Measurements from ENCODE around the gene TICAM1. TPM values are rescaled to one million over a fixed set of nuclear protein-coding genes. Genes with fewer than 3 reads are reported as not detected.
"Not testable (repeated sequence)": the region's sequence is repeated elsewhere in the genome, so short reads cannot be mapped to it uniquely, and the experiment has no call there.

The TICAM1 gene
- total RNA-seq, 1 experiment from 2014 or later: 6.5 TPM

- H3K4me2 ChIP-seq (ENCODE audit: low read length): no peak overlapping the region
- no peak overlapping the region for H3K4me3 ChIP-seq (ENCODE audit: low read length)
- no TSS peak for BruUV-seq (replicated peaks)
- H4K20me1 ChIP-seq (ENCODE audit: low read length): no peaks in the 10 kb centered on the region
- TF ChIP-seq EZH2 (IDR thresholded peaks at IDR 0.05; ENCODE audit: low read length, unreplicated experiment) (no peak), CTCF (conservative IDR thresholded peaks at IDR 0.05; ENCODE audit: low read depth, low read length) (no peak), EZH2phosphoT487 (IDR thresholded peaks at IDR 0.05; ENCODE audit: borderline replicate concordance, low read length) (no peak)
- H3K27ac ChIP-seq (ENCODE audit: low read length): no peak overlapping the region
- H2AFZ ChIP-seq (ENCODE audit: low read length): no peak overlapping the region
- DNase-seq (no peak), ATAC-seq (no peak)
- no peaks in the 10 kb centered on the region for H3F3A ChIP-seq (ENCODE audit: low read length, unreplicated experiment)
- no peaks in the 10 kb centered on the region for H3K36me3 ChIP-seq (ENCODE audit: low read depth, low read length)
- POLR2A ChIA-PET (ENCODE audit: unreplicated experiment): no interaction called here
- no peaks in the 10 kb centered on the region for H3K79me2 ChIP-seq (ENCODE audit: low read length)
- H3K9me3 ChIP-seq (ENCODE audit: low read length): no peaks in the 10 kb centered on the region
- no peaks in the 10 kb centered on the region for H3K9me2 ChIP-seq (replicated peaks; ENCODE audit: low read length)
- intact Hi-C loops (cut with micrococcal nuclease): no loop called here
- no peak overlapping the region for H3K9ac ChIP-seq (ENCODE audit: low read length)
- 0 out of 2 replicates have a peak, but pooled peaks cover 7% of the 10 kb centered on the region for H3K4me1 ChIP-seq (ENCODE audit: insufficient read depth, low read length)
- CTCF ChIA-PET: no interaction called here
- H3K27me3 ChIP-seq (ENCODE audit: low read length): peaks cover 7% of the 10 kb centered on the region; the same call in 1 of the 2 replicates
These were observed 50.7 kb downstream of the TICAM1 start for GRCh38 chr19:4780860-4781259.

GRCh38 chr19:4778124-4778523 lies 53.4 kb downstream of the TICAM1 start:
- H3F3A ChIP-seq (ENCODE audit: low read length, unreplicated experiment); intact Hi-C loops (cut with micrococcal nuclease); POLR2A ChIA-PET (ENCODE audit: unreplicated experiment); H3K4me2 ChIP-seq (ENCODE audit: low read length); H3K9me3 ChIP-seq (ENCODE audit: low read length); ATAC-seq; H3K27me3 ChIP-seq (ENCODE audit: low read length); H2AFZ ChIP-seq (ENCODE audit: low read length); H3K9ac ChIP-seq (ENCODE audit: low read length); H3K4me3 ChIP-seq (ENCODE audit: low read length); H3K9me2 ChIP-seq (replicated peaks; ENCODE audit: low read length); H3K36me3 ChIP-seq (ENCODE audit: low read depth, low read length); H3K79me2 ChIP-seq (ENCODE audit: low read length); H3K27ac ChIP-seq (ENCODE audit: low read length); BruUV-seq (replicated peaks); H4K20me1 ChIP-seq (ENCODE audit: low read length); DNase-seq; H3K4me1 ChIP-seq (ENCODE audit: insufficient read depth, low read length): not testable (repeated sequence)
- CTCF ChIA-PET: interaction anchor here (1.1 kb wide), 1 partner anchor 13 kb away, joined by 6 read pairs; the partner anchor contains the start of gene FEM1A

- Histone ChIP-seq H3K4me3 (ENCODE audit: low read length) (no peak overlapping the region), H3K4me2 (ENCODE audit: low read length) (no peak overlapping the region), H3K9me3 (ENCODE audit: low read length) (no peaks in the 10 kb centered on the region), H3K27me3 (ENCODE audit: low read length) (peaks cover 7% of the 10 kb centered on the region; the same call in 1 of the 2 replicates), H3F3A (ENCODE audit: low read length, unreplicated experiment) (no peaks in the 10 kb centered on the region), H3K79me2 (ENCODE audit: low read length) (no peaks in the 10 kb centered on the region), H3K9ac (ENCODE audit: low read length) (no peak overlapping the region), H3K36me3 (ENCODE audit: low read depth, low read length) (no peaks in the 10 kb centered on the region), H3K9me2 (replicated peaks; ENCODE audit: low read length) (no peaks in the 10 kb centered on the region), H3K27ac (ENCODE audit: low read length) (no peak overlapping the region), H4K20me1 (ENCODE audit: low read length) (no peaks in the 10 kb centered on the region), H2AFZ (ENCODE audit: low read length) (no peak overlapping the region), H3K4me1 (ENCODE audit: insufficient read depth, low read length) (no peaks in the 10 kb centered on the region)
- TF ChIP-seq EZH2 (IDR thresholded peaks at IDR 0.05; ENCODE audit: low read length, unreplicated experiment) (no peak), CTCF (conservative IDR thresholded peaks at IDR 0.05; ENCODE audit: low read depth, low read length) (no peak), EZH2phosphoT487 (IDR thresholded peaks at IDR 0.05; ENCODE audit: borderline replicate concordance, low read length) (no peak)
- intact Hi-C loops (cut with micrococcal nuclease): no loop called here
- CTCF ChIA-PET: no interaction called here
- peak; percentile 48 for DNase-seq
- BruUV-seq (replicated peaks): no TSS peak
- no peak for ATAC-seq
- POLR2A ChIA-PET (ENCODE audit: unreplicated experiment): no interaction called here
These were observed 54.9 kb downstream of the TICAM1 start for GRCh38 chr19:4776436-4777211.

Data from PC-3 (cell line).